K562 (cell line): ENCODE results near the gene MLLT3. TPM values are rescaled to one million over a fixed set of nuclear protein-coding genes. Genes with fewer than 3 reads are reported as not detected.

Experiments
- ATAC-seq: fragments of 200-7000 bp; cut with Tn5 transposase; 3 replicates; pipeline ENCODE4 v1.9.1; 2020; ENCODE audit warnings: moderate library complexity
- BruUV-seq: library from RNA; stranded (reverse); fragments of 400-500 nt; replicated peaks from 2 replicates; lab custom pipeline; 2021; lab: Mats Ljungman, UMichigan
- CTCF ChIA-PET: fragments of 300-600 bp; formaldehyde crosslinking; extraction: SDS; loops from one replicate; lab custom pipeline; 2021; ENCODE audit warnings: low intra/inter-chr PET ratio; lab: Yijun Ruan, JAX
- POLR2A ChIA-PET: fragments of 300-600, 350-650 bp; sonication (Branson Sonifier 250); formaldehyde crosslinking; extraction: SDS; loops from one replicate; lab custom pipeline; 2021; ENCODE audit warnings: antibody characterized with exemption, inconsistent platforms; lab: Yijun Ruan, JAX
- DNase-seq, 4 experiments: peaks; one replicate each; pipeline versions ENCODE4 v3.0.0 to v3.0.0-alpha.2; 2011 to 2018; ENCODE audit warnings: low spot score in 3 of 4, mixed read lengths in 3 of 4; ENCODE audit errors: extremely low read depth in 1 of 4
- FAIRE-seq: peaks from 2 replicates; lab custom pipeline; 2011; peaks lifted over from hg19 to GRCh38; lab: Jason Lieb, UNC
- H2AFZ ChIP-seq: 2 replicates; pipeline ENCODE4 v1.6.0; 2011; ENCODE audit warnings: low read depth, low read length, control low read depth, inconsistent platforms
- H3K27ac ChIP-seq: fragments of 200-600 bp; 3 replicates; pipeline ENCODE4 v1.8.0; 2011; ENCODE audit warnings: low read depth, mild to moderate bottlenecking, control low read depth, inconsistent platforms, low read length, moderate library complexity, mixed read lengths; ENCODE audit errors: extremely low read depth
- H3K27me3 ChIP-seq, 2 experiments: fragments of 300-600 bp in 1 of 2; 2 replicates in 1 of 2; 3 replicates in 1 of 2; pipeline versions ENCODE4 v1.6.0 to v1.8.0; 2011; ENCODE audit warnings: inconsistent platforms in 2 of 2, low read length in 2 of 2, mild to moderate bottlenecking in 1 of 2, mixed read lengths in 1 of 2, moderate library complexity in 1 of 2; ENCODE audit not compliant: control insufficient read depth in 2 of 2, insufficient read depth in 2 of 2
- H3K36me3 ChIP-seq: fragments of 300-600 bp; 3 replicates; pipeline ENCODE4 v1.8.0; 2011; ENCODE audit warnings: mild to moderate bottlenecking, low read length, inconsistent platforms; ENCODE audit not compliant: control insufficient read depth, insufficient read depth
- H3K4me1 ChIP-seq, 2 experiments: fragments of 200-600 bp in 1 of 2; replicated peaks in 1 of 2; 2 replicates in 1 of 2; 3 replicates in 1 of 2; pipeline versions ENCODE4 v1.5.1 to v1.8.0; 2011; ENCODE audit warnings: inconsistent platforms in 2 of 2, low read length in 2 of 2, mild to moderate bottlenecking in 1 of 2, mixed read lengths in 1 of 2, moderate library complexity in 1 of 2; ENCODE audit not compliant: control insufficient read depth in 2 of 2, insufficient read depth in 2 of 2
- H3K4me2 ChIP-seq: 2 replicates; pipeline ENCODE4 v1.6.1; 2011; ENCODE audit warnings: low read length, control low read depth, inconsistent platforms, mixed read lengths; ENCODE audit not compliant: insufficient read depth
- H3K4me3 ChIP-seq: fragments of 200-600 bp; sonication (generic), shearing (Covaris generic); 2 replicates; pipeline ENCODE4 v1.5.1; 2016; ENCODE audit warnings: control low read depth, inconsistent platforms
- H3K79me2 ChIP-seq: fragments of 200-600 bp; 3 replicates; pipeline ENCODE4 v1.8.0; 2011; ENCODE audit warnings: low read length, inconsistent platforms; ENCODE audit not compliant: control insufficient read depth, insufficient read depth
- H3K9ac ChIP-seq, 2 experiments: 2 replicates each; pipeline versions ENCODE4 v1.6.0 to v1.6.1; 2011; ENCODE audit warnings: low read depth in 2 of 2, low read length in 2 of 2, control low read depth in 1 of 2, inconsistent platforms in 1 of 2, mild to moderate bottlenecking in 1 of 2, mixed read lengths in 1 of 2; ENCODE audit not compliant: insufficient read depth in 1 of 2
- H3K9me1 ChIP-seq: one replicate; pipeline ENCODE4 v1.6.0; 2011; ENCODE audit warnings: inconsistent platforms, mild to moderate bottlenecking, low read length, moderate library complexity; ENCODE audit not compliant: control insufficient read depth, insufficient read depth
- H3K9me3 ChIP-seq: replicated peaks from 2 replicates; pipeline ENCODE4 v1.5.1; 2011; ENCODE audit warnings: low read depth, low read length, inconsistent platforms; ENCODE audit not compliant: control insufficient read depth, insufficient read depth
- H4K20me1 ChIP-seq: replicated peaks from 2 replicates; pipeline ENCODE4 v1.6.1; 2011; ENCODE audit warnings: low read length, inconsistent platforms, mixed read lengths; ENCODE audit not compliant: control insufficient read depth, insufficient read depth
- ARID3B ChIP-seq: fragments of 250-450 bp; sonication (Bioruptor Pico); IDR thresholded peaks from 2 replicates; pipeline ENCODE4 v1.4.0; 2020; ENCODE audit warnings: borderline replicate concordance
- CTCF ChIP-seq, 3 experiments: IDR thresholded peaks in 2 of 3; conservative IDR thresholded peaks in 1 of 3; 2 replicates each; pipeline ENCODE4 v1.5.1; 2011 to 2012; ENCODE audit warnings: low read length in 3 of 3, mild to moderate bottlenecking in 3 of 3, control low read depth in 2 of 3, improper control_type of control experiment in 1 of 3, inconsistent platforms in 1 of 3, low read depth in 1 of 3, mixed read lengths in 1 of 3, moderate library complexity in 1 of 3; ENCODE audit not compliant: insufficient read depth in 2 of 3
- FOSL1 ChIP-seq: fragments of 200-800 bp; sonication (Bioruptor generic); conservative IDR thresholded peaks from 2 replicates; pipeline ENCODE4 v1.6.1; 2016; ENCODE audit warnings: missing genetic modification characterization, missing compliant biosample characterization
- MNT ChIP-seq, 2 experiments: fragments of 450-650 bp; conservative IDR thresholded peaks; 2 replicates each; pipeline ENCODE4 v1.6.1; 2017; ENCODE audit warnings: mild to moderate bottlenecking in 2 of 2, moderate library complexity in 2 of 2
- PURB ChIP-seq: sonication (generic); formaldehyde crosslinking; IDR thresholded peaks from 2 replicates; pipeline ENCODE4 v1.9.0; 2021; ENCODE audit warnings: low read depth, mild to moderate bottlenecking, missing genetic modification reagents
- ZNF407 ChIP-seq: fragments of 450-650 bp; IDR thresholded peaks from 2 replicates; pipeline ENCODE4 v1.6.1; 2016; ENCODE audit warnings: low read depth
- WGBS: fragments of 100-300 bp; shearing (Covaris generic); methylation state at CpG from one replicate; pipeline ENCODE4 v1.1.6; 2016; ENCODE audit warnings: low coverage, mixed read lengths; ENCODE audit not compliant: insufficient coverage; ENCODE audit errors: missing lambda C conversion rate; 5-methylcytosine and 5-hydroxymethylcytosine counted together
- in situ Hi-C: fragments of 300-500 bp; cut with MboI; formaldehyde crosslinking; loops from 4 replicates; pipeline ENCODE4 v1.15.0; 2018; ENCODE audit warnings: inconsistent platforms, mixed read lengths
- intact Hi-C: fragments of 100-400 bp; cut with micrococcal nuclease; formaldehyde crosslinking; loops from 2 replicates; pipeline ENCODE4 v1.14.2; 2022
- polyA plus RNA-seq, 8 experiments: library from polyadenylated mRNA; depleted of rRNA in 4 of 8; stranded (reverse) in 5 of 8; unstranded in 3 of 8; fragments of >200 nt; fragmentation: Nextera tagmentation in 2 of 8; fragmentation: Illumina TruSeq in 1 of 8; extraction: Ambion mirVana in 2 of 8; extraction: Trizol in 1 of 8; gene quantifications; 2 replicates each; pipeline versions ENCODE4 v1.2.1 to v1.2.3, GENCODE V29; 2011 to 2014; ENCODE audit warnings: inconsistent platforms in 1 of 8, missing spikeins in 1 of 8
- total RNA-seq, 7 experiments: library from RNA; depleted of rRNA in 6 of 7; stranded (reverse); fragments of >200 nt in 6 of 7; fragmentation: Illumina TruSeq in 2 of 7; extraction: Trizol in 2 of 7; gene quantifications; 2 replicates each; pipeline versions ENCODE4 v1.2.1 to v1.2.3, GENCODE V29; 2011 to 2021; ENCODE audit warnings: low replicate concordance in 1 of 7

The MLLT3 gene
- total and polyA plus RNA-seq, 9 of the 15 experiments (the other 6 are each of a cell fraction or from before 2014, with no cell fraction given), result 0.07 to 0.42 (median 0.22) TPM; not detected in 4

- ChIA-PET POLR2A (interaction anchor here (0.5 kb wide), 1 partner anchor 25 kb away, joined by 4 read pairs; no protein-coding TSS in a partner anchor), CTCF (interaction anchor here (0.6 kb wide), 1 partner anchor 12 kb away, joined by 3 read pairs; no protein-coding TSS in a partner anchor)
- in situ Hi-C loops (no loop called here), intact Hi-C loops (no loop called here)
- BruUV-seq, result no TSS peak
- H3K4me2 ChIP-seq, result no peak overlapping the region
- H3K27me3 ChIP-seq, result no peaks in the 10 kb centered on the region
- H4K20me1 ChIP-seq, result no peaks in the 10 kb centered on the region
- H2AFZ ChIP-seq, result no peak overlapping the region
- H3K27ac ChIP-seq, result no peak overlapping the region
- H3K79me2 ChIP-seq, result no peaks in the 10 kb centered on the region
- no peaks in the 10 kb centered on the region for H3K9me3 ChIP-seq
- H3K36me3 ChIP-seq, result no peaks in the 10 kb centered on the region
- ATAC-seq (no peak), DNase-seq (no peak), FAIRE-seq (no peak)
- H3K9ac ChIP-seq, result no peak overlapping the region
- no peak overlapping the region for H3K4me3 ChIP-seq
- no peaks in the 10 kb centered on the region for H3K9me1 ChIP-seq
- H3K4me1 ChIP-seq, result no peaks in the 10 kb centered on the region
- WGBS, result 0% methylated on average over 5 of the region's 5 CpGs
- TF ChIP-seq FOSL1 (tag), result no peak
- TF ChIP-seq ZNF407, result no peak
- TF ChIP-seq MNT (conservative IDR thresholded peaks at IDR 0.05), result no peak
- TF ChIP-seq PURB, result no peak
- TF ChIP-seq CTCF (IDR thresholded peaks at IDR 0.05 in 2 of 3, conservative IDR thresholded peaks at IDR 0.05 in 1 of 3; ENCODE audit: insufficient read depth in 2 of 3, low read depth in 1 of 3, low read length in 3 of 3), result no peak
- no peak for TF ChIP-seq ARID3B (CRISPR knock-in tag)
Measured at GRCh38 chr9:20603524-20604268, 18.6 kb downstream of the MLLT3 start.
